ENCODE results near the gene EMP1.

EMP1 gene

GRCh38 chr12:13198241-13198640, 1.7 kb downstream of the EMP1 start:
- no peak for FAIRE-seq

- no peak for FAIRE-seq
These were observed 2.4 kb downstream of the EMP1 start for GRCh38 chr12:13198876-13199275.

- no peak for FAIRE-seq
These were observed 3.1 kb downstream of the EMP1 start for GRCh38 chr12:13199592-13199991.

GRCh38 chr12:13200841-13201240, 4.3 kb downstream of the EMP1 start:
- no peak for FAIRE-seq

- FAIRE-seq = no peak
These were observed 6.8 kb downstream of the EMP1 start for GRCh38 chr12:13203034-13203922.

DNA sequence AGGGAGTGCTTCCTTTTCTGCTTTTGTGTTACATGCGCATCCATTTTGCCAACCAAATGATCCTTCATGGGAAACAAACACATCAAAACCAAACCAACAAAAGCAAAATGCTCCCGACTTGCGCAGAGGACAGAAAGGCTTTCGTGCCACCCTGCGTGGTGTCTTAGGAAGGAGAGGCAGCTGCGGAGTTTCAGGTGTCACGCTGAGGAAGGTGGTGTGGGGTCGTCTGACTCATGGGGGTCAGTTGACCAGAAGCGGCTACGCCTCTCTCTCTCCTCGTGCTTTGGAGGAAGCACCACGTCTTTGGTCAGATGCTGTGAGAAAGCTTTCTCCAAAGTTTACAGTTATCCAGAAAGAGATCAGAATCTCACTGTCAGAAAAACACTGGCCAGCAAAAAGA, 7.9 kb downstream of the EMP1 start:
- no peak for FAIRE-seq

GRCh38 chr12:13205809-13206559, 9.5 kb downstream of the EMP1 start:
- no peak for FAIRE-seq

DNA sequence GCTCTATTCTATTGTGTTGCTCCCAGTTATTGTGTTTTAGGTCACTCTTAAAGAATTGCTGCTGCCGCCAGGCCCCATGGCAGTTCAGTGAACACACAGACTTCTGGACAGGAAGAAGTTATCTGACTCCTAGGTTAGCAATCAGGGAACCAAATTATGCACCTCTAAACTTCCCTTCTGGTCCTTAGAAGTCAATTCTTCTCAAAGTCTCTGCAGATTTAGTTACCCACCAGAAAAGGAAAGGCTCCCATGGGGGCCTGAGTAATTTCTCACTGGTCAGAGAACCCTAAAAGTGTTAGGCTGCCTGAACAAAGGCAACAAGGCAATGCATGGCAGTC, 10.0 kb downstream of the EMP1 start:
- FAIRE-seq = no peak

DNA sequence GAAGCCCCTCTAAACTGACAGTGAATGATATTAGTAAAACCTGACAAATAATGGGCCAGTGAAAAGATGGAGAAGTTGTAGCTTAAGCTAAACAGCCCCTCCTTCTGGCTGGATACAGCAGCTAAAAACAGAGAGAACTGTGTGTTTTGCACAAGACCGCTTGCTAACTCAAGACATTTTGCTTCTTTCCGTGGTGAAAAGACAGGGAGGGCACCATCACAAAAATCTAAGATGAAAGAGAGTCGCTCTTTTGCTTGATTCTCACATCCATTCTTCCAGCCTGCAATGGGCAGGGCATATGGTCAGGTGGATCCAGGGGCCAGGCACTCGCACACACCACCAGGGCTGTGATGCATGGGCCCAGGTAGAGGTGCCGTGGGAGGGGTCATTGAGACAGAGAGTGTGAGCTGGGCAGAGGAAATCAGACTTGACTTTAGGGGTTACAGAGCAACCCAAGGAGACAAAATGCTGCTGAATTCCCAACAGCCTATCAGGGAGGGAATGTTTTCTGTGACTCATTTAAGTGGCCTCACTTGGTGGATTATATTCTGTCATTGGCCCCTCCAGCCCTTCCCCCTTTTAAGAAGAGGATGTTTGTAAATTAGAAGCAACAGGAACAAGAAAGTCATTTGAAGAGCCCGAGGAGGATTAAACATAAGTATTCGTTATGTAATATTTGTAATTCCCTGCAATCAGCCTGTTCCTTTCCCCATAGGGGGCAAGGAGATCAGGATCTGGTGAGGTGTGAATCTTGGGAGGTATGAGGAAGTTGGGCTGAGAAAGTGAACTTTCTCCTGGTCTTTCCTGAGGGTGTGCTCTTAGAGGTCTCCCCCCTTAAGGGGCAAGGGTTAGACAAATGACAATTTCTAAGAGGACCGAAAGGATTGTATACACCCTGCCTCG, 12.3 kb downstream of the EMP1 start:
- no peak for FAIRE-seq

DNA sequence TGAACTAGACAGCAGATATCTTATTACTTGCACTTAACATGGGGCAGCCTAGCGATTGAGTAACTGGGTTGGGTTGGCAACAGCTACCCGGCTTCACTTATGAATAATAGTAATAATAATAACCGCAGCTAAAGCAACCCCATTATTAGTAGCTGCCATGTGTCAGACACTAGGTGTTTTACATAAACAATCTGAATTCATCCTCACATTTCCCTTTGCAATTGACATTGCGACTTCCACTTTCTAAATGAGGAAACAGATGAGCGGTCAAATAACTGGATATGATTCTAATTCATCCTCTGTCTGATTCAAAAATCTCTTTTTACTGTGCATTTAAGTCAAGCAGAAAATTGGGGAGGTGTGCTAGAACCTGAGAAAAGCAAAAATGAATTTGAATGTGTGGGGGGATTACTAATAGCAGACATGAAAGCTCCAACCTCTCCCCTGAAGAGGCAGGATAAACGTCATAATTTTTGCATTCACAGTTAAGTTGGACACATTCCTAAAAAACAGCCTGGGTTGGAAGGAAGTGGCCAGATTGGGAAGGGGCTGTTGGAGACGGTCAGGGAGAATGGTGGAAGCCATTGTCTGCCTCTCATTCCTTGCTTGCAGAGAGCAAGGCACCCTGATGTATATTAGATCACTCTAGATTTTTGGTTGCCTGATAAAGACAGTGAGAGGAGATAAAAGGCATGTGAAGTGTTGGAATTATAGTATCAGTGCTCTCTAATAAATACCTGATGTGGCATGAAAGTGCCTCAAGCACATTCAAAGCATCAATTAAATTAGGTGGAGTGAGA, 13.1 kb downstream of the EMP1 start:
- FAIRE-seq = no peak

DNA sequence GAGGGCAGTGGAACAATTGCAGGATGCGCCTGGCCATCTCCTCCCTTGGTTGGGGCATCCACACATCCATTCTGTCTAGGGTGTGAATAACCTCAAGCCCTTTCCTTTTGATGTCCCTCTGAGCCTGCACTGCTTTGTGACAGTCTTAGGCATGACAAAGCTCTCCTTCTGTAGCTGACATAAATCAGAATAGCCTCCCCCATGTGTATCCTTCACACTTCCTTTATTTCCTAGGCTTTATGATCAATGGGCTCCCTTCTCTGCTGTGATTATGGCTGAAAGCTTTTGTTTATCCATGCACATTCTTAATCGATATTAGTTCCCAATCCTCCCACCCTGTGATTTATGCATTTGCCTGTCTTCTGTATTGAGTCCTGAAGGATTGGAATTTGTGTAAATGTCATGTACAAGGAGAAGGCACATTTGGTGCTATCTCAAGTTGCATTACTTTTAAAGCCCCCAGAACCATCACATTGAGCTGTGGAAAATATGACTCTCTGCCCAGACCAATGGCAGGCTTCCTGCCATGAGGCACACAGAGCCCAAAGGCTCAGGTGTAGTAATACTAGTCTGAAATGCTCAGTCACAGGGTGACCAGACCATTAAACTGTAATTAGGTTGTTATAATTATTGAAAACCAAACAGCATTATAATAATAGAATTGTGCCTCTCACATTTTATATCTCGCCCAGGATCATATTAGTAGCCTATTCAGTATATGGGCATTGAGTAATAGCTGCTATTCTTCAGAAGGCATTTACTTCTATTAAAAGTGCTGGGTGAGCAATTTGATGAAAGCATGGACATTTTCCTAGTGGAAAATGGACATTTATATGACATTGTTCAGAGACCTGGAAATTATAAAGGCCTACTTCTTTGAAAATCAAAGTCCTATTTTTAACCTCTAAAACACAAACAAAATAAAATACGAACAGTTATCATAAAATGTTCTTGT, 14.0 kb downstream of the EMP1 start:
- no peak for FAIRE-seq

- no peak for FAIRE-seq
These were observed 14.8 kb downstream of the EMP1 start for GRCh38 chr12:13211191-13211858.

DNA sequence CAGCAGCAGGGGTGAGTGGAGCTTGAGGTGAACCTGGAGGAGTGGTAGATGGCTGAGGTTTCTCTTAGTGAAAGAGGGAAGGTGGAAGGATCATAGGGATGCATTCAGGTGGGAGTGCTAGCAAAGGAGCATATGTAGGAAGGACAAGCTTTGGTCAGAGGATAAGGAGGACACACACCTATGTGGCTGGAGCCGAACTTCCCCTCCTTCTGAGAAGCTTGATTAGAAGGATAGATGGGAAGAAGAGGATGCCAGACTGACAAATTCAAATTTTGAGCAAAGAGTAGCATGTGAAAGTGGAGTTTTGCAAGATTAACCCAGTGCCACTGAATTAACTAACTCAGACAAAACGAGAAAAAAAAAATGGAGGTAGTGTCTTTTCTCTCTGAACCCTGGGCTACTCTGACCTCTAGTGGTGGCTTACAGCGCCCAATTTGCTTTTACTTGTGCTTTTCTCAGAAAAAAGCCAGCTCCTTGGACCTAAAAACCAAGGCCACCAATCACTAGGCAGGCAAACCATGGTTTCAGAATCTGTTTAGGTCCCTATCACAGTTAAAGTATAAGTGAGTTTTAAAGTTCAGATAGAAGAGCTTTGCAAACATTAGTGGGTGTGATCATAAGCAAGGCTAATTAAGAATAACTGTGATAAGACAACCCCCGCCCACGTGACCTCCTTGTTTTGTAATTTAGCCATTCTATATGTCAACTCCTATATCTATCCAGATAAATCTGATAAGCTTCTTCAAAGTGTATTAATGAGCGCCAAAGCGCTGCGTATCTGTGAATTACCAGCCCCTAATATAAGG, 15.5 kb downstream of the EMP1 start:
- peak; percentile 66 for FAIRE-seq

DNA sequence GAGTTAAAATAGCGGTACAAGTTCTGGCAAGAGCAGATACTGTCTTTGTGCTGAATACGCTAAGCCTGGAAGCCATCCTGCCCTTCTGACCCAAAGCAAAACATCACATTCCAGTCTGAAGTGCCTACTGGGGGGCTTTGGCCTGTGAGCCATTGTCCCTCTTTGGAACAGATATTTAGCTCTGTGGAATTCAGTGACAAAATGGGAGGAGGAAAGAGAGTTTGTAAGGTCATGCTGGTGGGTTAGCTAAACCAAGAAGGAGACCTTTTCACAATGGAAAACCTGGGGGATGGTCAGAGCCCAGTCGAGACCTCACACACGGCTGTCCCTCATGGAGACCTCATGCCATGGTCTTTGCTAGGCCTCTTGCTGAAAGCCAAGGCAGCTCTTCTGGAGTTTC, 18.5 kb downstream of the EMP1 start:
- FAIRE-seq = no peak

DNA sequence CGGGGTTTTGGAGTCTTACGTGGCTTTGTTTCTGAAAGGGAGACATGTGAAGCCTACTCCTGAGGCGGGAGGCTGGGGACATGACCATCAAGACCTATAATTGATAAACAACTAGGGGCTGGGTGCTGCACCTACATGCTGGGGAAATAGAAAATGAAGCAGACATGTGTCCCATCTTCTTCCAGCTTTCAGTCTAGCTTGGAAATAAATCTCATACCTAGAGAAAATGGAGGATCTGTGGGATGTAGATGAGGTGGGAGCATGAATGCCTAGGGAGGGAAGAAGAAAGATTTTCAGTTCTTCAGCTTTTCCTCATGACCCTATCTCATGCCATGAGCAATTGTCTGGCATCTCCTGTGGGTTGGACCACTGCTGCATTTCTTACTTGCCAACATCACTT, 22.1 kb downstream of the EMP1 start:
- FAIRE-seq = no peak

DNA sequence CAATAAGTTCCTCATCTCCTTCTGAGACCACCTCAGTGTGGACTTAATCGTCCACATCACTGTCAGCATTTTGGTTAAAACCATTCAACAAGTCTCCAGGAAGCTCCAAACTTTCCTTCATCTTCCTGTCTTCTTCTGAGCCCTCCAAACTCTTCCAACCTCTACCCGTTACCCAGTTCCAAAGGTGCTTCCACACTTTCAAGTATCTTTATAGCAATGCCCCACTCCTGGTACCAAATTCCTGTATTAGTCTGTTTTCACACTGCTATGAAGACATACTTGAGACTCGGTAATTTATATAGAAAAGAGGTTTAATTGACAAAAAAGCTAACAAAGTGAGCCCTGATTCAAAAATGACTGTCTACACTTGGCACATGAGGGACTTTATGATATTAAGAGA, 22.8 kb downstream of the EMP1 start:
- no peak for FAIRE-seq

- FAIRE-seq = no peak
These were observed 24.3 kb downstream of the EMP1 start for GRCh38 chr12:13220838-13221237.

GRCh38 chr12:13222076-13222475, 25.6 kb downstream of the EMP1 start:
- no peak for FAIRE-seq

DNA sequence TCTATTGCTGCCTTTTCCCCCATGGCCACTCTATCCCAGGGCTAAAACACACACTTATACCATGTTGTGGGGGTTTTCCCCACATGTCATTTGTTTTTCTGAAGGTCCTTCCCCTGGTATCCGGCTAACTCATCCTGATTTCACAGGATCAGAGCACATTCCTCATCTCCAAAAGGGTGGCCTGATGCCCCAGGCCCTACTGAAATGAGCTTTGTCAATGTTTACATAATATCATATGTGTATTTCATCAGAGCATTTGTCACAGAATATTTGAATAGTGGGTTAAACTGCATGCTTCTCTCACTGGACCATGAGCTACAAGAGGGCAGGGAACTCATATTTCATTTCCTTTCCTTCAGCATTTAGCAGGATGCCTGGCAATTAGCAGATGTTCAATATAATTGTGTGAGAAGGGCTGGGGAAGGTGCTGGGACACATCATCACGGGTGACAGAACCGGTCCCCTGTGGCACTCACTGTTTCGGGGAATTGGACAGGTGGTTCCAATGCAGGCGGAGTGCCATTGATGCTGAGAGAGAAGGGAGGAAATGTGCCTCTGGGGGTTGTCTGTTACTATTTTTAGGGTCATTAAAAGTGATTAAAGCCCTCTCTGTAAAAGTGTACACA, 26.8 kb downstream of the EMP1 start:
- no peak for FAIRE-seq

Measured in TTC549 (cell line).